Spleen (tissue), 11 donors: ENCODE results near the gene C19orf85. TPM values are rescaled to one million over a fixed set of nuclear protein-coding genes. Genes with fewer than 3 reads are reported as not detected.
"Not testable (repeated sequence)": the region's sequence is repeated elsewhere in the genome, so short reads cannot be mapped to it uniquely, and the experiment has no call there.

ENCODE experiments used
- DNase-seq: peaks from one replicate; pipeline ENCODE4 v3.0.0-alpha.2; 2020
- H3K27ac ChIP-seq, 8 donors: fragments of 200-600 bp; sonication (generic) in 7 of 8; 1 replicate in 4 of 8; 2 replicates in 4 of 8; pipeline versions ENCODE4 v1.5.0 to v1.8.0; 2016 to 2021; ENCODE audit warnings: inconsistent platforms in 4 of 8, mild to moderate bottlenecking in 4 of 8, moderate library complexity in 1 of 8
- H3K27me3 ChIP-seq, 7 donors: fragments of 200-600 bp; sonication (generic) in 6 of 7; replicated peaks in 1 of 7; 1 replicate in 4 of 7; 2 replicates in 3 of 7; pipeline versions ENCODE4 v1.5.0 to v1.8.0; 2016 to 2021; ENCODE audit warnings: inconsistent platforms in 3 of 7, mild to moderate bottlenecking in 1 of 7
- H3K36me3 ChIP-seq, 6 donors: fragments of 200-600 bp; sonication (generic) in 5 of 6; 1 replicate in 4 of 6; 2 replicates in 2 of 6; pipeline versions ENCODE4 v1.5.0 to v1.8.0; 2016 to 2021; ENCODE audit warnings: inconsistent platforms in 2 of 6
- H3K4me1 ChIP-seq, 6 donors: fragments of 200-600 bp; sonication (generic) in 5 of 6; 1 replicate in 3 of 6; 2 replicates in 3 of 6; pipeline versions ENCODE4 v1.5.0 to v1.8.0; 2016 to 2021; ENCODE audit warnings: inconsistent platforms in 3 of 6
- H3K4me3 ChIP-seq, 8 donors: fragments of 200-600 bp; sonication (generic) in 7 of 8; 1 replicate in 4 of 8; 2 replicates in 4 of 8; pipeline versions ENCODE4 v1.5.0 to v1.8.0; 2016 to 2021; ENCODE audit warnings: inconsistent platforms in 4 of 8, mild to moderate bottlenecking in 4 of 8, moderate library complexity in 2 of 8
- H3K9me3 ChIP-seq, 8 donors: fragments of 200-600 bp; sonication (generic) in 7 of 8; 1 replicate in 4 of 8; 2 replicates in 4 of 8; pipeline versions ENCODE4 v1.5.0 to v1.8.0; 2016 to 2021; ENCODE audit warnings: inconsistent platforms in 4 of 8
- CTCF ChIP-seq, 11 experiments: fragments of 200-600 bp in 7 of 11; fragments of 450-650 bp in 4 of 11; sonication (generic) in 4 of 11; IDR thresholded peaks in 8 of 11; conservative IDR thresholded peaks in 3 of 11; 1 replicate in 7 of 11; 2 replicates in 4 of 11; pipeline versions ENCODE4 v1.4.0 to v1.8.0; 2016 to 2021; ENCODE audit warnings: antibody characterized with exemption in 11 of 11, inconsistent platforms in 4 of 11, mild to moderate bottlenecking in 1 of 11
- POLR2A ChIP-seq, 3 donors: fragments of 450-650 bp; IDR thresholded peaks; one replicate each; pipeline ENCODE4 v1.5.1; 2017; ENCODE audit warnings: antibody characterized with exemption in 3 of 3, mild to moderate bottlenecking in 1 of 3
- POLR2AphosphoS5 ChIP-seq, 3 donors: sonication (generic); formaldehyde crosslinking; IDR thresholded peaks; one replicate each; pipeline ENCODE4 v1.5.1; 2017; ENCODE audit warnings: antibody characterized with exemption in 3 of 3
- WGBS, 5 donors: extraction: QIAGEN DNeasy Blood & Tissue Kit in 3 of 5; methylation state at CpG; one replicate each; pipeline versions ENCODE4 v1.1.5 to v1.1.7; 2013 to 2018; 5-methylcytosine and 5-hydroxymethylcytosine counted together
- intact Hi-C: fragments of 100-400 bp; cut with DNase I; formaldehyde crosslinking; loops from one replicate; pipeline ENCODE4 v1.15.0; 2023; ENCODE audit warnings: low total_unique reads
- polyA plus RNA-seq, 3 donors: library from polyadenylated mRNA; stranded (reverse); fragments of 200-250 nt; gene quantifications; one replicate each; pipeline ENCODE4 v1.2.1, GENCODE V29; 2013
- total RNA-seq, 7 donors: library from RNA; depleted of rRNA in 3 of 7; stranded (reverse); fragments of >200 nt in 3 of 7; fragmentation: NEBNext Ultra II Directional in 4 of 7; extraction: Animal tissue kit (Norgen Biotek cat#: 25700) in 4 of 7; gene quantifications; one replicate each; pipeline versions ENCODE4 v1.1.0 to v1.2.1, GENCODE V29; 2016 to 2021
- donor health status: healthy with polysubstance abuse.
- donor health status: DM: no; HTN: no; CAD: no; lungs with moderate emphysema.
- donor health status: DM: no; HTN: no; CAD: no.
- donor health status: Bipolar disorder and iron deficiency.
- donor health status: healthy.
- donor health status: DM: no; HTN: no; CAD: no.
- donor health status: DM: yes; HTN: yes; CAD: no.

Gene C19orf85
- total and polyA plus RNA-seq, 10 donors: not detected

DNA sequence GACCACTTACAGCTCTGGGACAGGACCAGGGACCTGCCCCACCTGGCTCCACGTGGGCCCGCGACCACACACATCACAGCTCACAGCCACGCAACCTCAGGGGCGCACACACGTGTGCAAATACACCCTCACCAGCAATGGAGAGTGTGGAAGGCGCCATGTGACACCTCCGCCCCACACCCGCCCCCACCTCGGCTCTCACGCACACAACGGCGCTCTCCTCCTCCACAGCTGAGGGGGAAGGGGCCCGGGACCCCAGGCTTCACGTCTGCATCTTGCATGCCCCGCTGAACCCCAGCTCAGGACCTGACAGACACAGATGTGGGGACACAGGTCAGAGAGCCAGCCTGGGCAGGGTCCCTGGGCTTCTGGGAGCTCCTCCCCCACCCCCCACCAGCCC lies 15.1 kb downstream of the C19orf85 start:
- no peak for DNase-seq
- Histone ChIP-seq H3K27ac (no peak overlapping the region), H3K4me3 (no peak overlapping the region), H3K36me3 (peaks cover 0 to 9% (median 3%) of the 10 kb centered on the region in 6 donors), H3K27me3 (peaks cover 8 to 76% (median 40%) of the 10 kb centered on the region in 7 donors), H3K9me3 (no peaks in the 10 kb centered on the region), H3K4me1 (peaks cover 10 to 24% (median 20%) of the 10 kb centered on the region in 6 donors)
- 37 to 46% (median 39%) methylated on average over 6 to 16 of the region's 16 CpGs for WGBS, 5 donors
- no peak for TF ChIP-seq CTCF (IDR thresholded peaks at IDR 0.05 in 8 of 11, conservative IDR thresholded peaks at IDR 0.05 in 3 of 11)
- intact Hi-C loops: no loop called here

- intact Hi-C loops, H3K27ac ChIP-seq, H3K9me3 ChIP-seq, H3K4me3 ChIP-seq, H3K36me3 ChIP-seq, DNase-seq: not testable (repeated sequence)
- H3K27me3 ChIP-seq: peaks cover 8 to 87% (median 51%) of the 10 kb centered on the region in 7 donors
- 84 to 91% (median 87%) methylated on average over 5 of the region's 5 CpGs for WGBS, 5 donors
- H3K4me1 ChIP-seq: peaks cover 10 to 27% (median 19%) of the 10 kb centered on the region in 6 donors
Observed at GRCh38 chr19:55448175-55448490, 16.4 kb downstream of the C19orf85 start.

DNA sequence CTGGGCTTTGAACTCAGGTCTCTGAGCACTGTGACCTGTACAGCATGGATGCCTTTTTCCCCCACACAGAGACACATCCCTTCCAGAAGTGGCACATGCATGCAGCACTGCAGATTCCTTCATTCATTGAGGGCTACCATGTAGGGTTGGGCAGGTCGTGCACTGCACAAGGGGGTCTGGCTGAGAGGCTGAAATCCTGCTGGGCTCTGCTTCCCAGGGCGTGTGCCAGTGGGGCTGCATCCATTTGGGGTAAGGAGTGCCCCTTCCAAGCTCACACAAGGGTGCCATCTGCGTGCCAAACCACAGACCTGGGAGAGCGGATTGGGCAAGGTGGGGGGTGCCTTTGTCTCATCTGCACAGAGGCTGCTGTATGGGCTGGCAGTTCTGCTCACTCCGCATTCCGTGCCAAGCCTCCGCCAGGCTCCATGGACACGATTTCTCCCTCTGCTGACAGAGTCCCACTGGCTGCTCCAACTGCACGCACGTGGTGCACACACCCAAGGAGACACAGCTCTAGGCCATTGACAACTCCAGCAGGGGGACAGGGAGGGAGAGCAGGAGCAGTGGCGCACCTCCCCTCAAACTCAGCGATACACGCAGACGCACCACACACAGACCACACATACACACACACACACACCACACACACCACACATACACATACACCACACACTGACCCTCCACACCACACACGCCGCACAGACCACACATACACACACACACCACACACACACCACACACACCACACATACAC lies 17.0 kb downstream of the C19orf85 start:
- intact Hi-C loops: no loop called here
- peaks cover 8 to 87% (median 52%) of the 10 kb centered on the region in 7 donors for H3K27me3 ChIP-seq
- no peaks in the 10 kb centered on the region for H3K36me3 ChIP-seq
- peaks cover 10 to 27% (median 17%) of the 10 kb centered on the region in 6 donors for H3K4me1 ChIP-seq
- TF ChIP-seq POLR2A (IDR thresholded peaks at IDR 0.05) (no peak), POLR2AphosphoS5 (IDR thresholded peaks at IDR 0.05) (no peak), CTCF (IDR thresholded peaks at IDR 0.05 in 8 of 11, conservative IDR thresholded peaks at IDR 0.05 in 3 of 11) (no peak)
- no peak overlapping the region for H3K27ac ChIP-seq
- 27 to 42% (median 41%) methylated on average over 15 to 16 of the region's 16 CpGs for WGBS, 5 donors
- H3K4me3 ChIP-seq: no peak overlapping the region
- no peak for DNase-seq
- H3K9me3 ChIP-seq: no peaks in the 10 kb centered on the region

- H3K36me3 ChIP-seq: no peaks in the 10 kb centered on the region
- peaks cover 3 to 87% (median 52%) of the 10 kb centered on the region in 7 donors for H3K27me3 ChIP-seq
- DNase-seq: no peak
- H3K4me1 ChIP-seq: peaks cover 8 to 26% (median 17%) of the 10 kb centered on the region in 6 donors
- no peaks in the 10 kb centered on the region for H3K9me3 ChIP-seq
- H3K4me3 ChIP-seq: no peak overlapping the region
- no peak for TF ChIP-seq CTCF (IDR thresholded peaks at IDR 0.05 in 8 of 11, conservative IDR thresholded peaks at IDR 0.05 in 3 of 11)
- TF ChIP-seq POLR2AphosphoS5 (IDR thresholded peaks at IDR 0.05): no peak
- TF ChIP-seq POLR2A (IDR thresholded peaks at IDR 0.05): no peak
- intact Hi-C loops: no loop called here
- no peak overlapping the region for H3K27ac ChIP-seq
- WGBS, 5 donors: 52 to 74% (median 58%) methylated on average over 8 of the region's 8 CpGs
Observed at GRCh38 chr19:55446060-55446459, 18.5 kb downstream of the C19orf85 start.
